Kidney (tissue), 14 donors: ENCODE data around the gene SLC13A5. TPM values are rescaled to one million over a fixed set of nuclear protein-coding genes. Genes with fewer than 3 reads are reported as not detected.

ENCODE experiments used
- DNase-seq, 5 donors: peaks; one replicate each; pipeline ENCODE4 v3.0.0-alpha.2; 2013 to 2020
- FAIRE-seq: peaks from 2 replicates; lab custom pipeline; 2012; peaks lifted over from hg19 to GRCh38; lab: Jason Lieb, UNC
- H3K27ac ChIP-seq, 2 donors: one replicate each; pipeline ENCODE4 v1.7.0; 2013; ENCODE audit warnings: low read depth in 2 of 2, low read length in 2 of 2, inconsistent platforms in 1 of 2
- H3K27me3 ChIP-seq: one replicate; pipeline ENCODE4 v1.7.1; 2013; ENCODE audit warnings: low read length, inconsistent platforms; ENCODE audit not compliant: control insufficient read depth, insufficient read depth
- H3K36me3 ChIP-seq, 3 donors: one replicate each; pipeline versions ENCODE4 v1.7.0 to v1.7.1; 2013; ENCODE audit warnings: low read length in 3 of 3, control low read depth in 1 of 3, inconsistent platforms in 1 of 3; ENCODE audit not compliant: insufficient read depth in 3 of 3, control insufficient read depth in 2 of 3
- H3K4me1 ChIP-seq, 3 donors: one replicate each; pipeline versions ENCODE4 v1.7.0 to v1.7.1; 2013; ENCODE audit warnings: low read length in 3 of 3, inconsistent platforms in 1 of 3, low read depth in 1 of 3; ENCODE audit not compliant: control insufficient read depth in 2 of 3, insufficient read depth in 2 of 3
- H3K4me3 ChIP-seq, 3 donors: one replicate each; pipeline versions ENCODE4 v1.7.0 to v1.8.1; 2013; ENCODE audit warnings: low read length in 3 of 3, control low read depth in 1 of 3, inconsistent platforms in 1 of 3
- H3K9ac ChIP-seq, 3 donors: one replicate each; pipeline versions ENCODE4 v1.7.0 to v1.7.1; 2013; ENCODE audit warnings: low read length in 3 of 3, control low read depth in 1 of 3, inconsistent platforms in 1 of 3
- H3K9me3 ChIP-seq, 3 donors: one replicate each; pipeline versions ENCODE4 v1.7.0 to v1.7.1; 2013; ENCODE audit warnings: low read length in 3 of 3, control low read depth in 1 of 3, inconsistent platforms in 1 of 3; ENCODE audit not compliant: control insufficient read depth in 2 of 3, insufficient read depth in 1 of 3
- CTCF ChIP-seq: IDR thresholded peaks from 3 replicates; pipeline ENCODE4 v1.5.1; 2012; ENCODE audit warnings: mild to moderate bottlenecking, moderate library complexity, borderline replicate concordance; ENCODE audit not compliant: insufficient read depth; ENCODE audit errors: extremely low read depth
- intact Hi-C: fragments of 100-400 bp; cut with DNase I; formaldehyde crosslinking; loops from one replicate; pipeline ENCODE4 v1.11.1; 2022
- polyA plus RNA-seq: library from polyadenylated mRNA; stranded (reverse); fragments of 350-450 nt; fragmentation: Illumina TruSeq; extraction: RNeasy Lipid Tissue Mini Kit (QIAGEN cat#74804); gene quantifications from one replicate; pipeline ENCODE4 v1.2.3, GENCODE V29; 2014; ENCODE audit warnings: low read depth, low replicate concordance; ENCODE audit not compliant: insufficient read depth
- total RNA-seq: library from RNA; stranded (reverse); fragmentation: NEBNext Ultra II Directional; extraction: Animal tissue kit (Norgen Biotek cat#: 25700); gene quantifications from one replicate; pipeline ENCODE4 v1.2.1, GENCODE V29; 2021
- donor health status: control.
- donor health status: control.
- donor health status: control.
- donor health status: control.
- donor health status: control.
- donor health status: DM: yes; HTN: yes; CAD: no.
- donor health status: Normal renal cell carcinoma (clear cell type).

SLC13A5 gene
- total and polyA plus RNA-seq, 2 donors from 2014 or later = not detected

GRCh38 chr17:6679241-6679640 is 33.9 kb downstream of the SLC13A5 start:
- intact Hi-C loops = loop anchor here (10.0 kb wide), 2 partner anchors 146 to 326 kb away; no protein-coding TSS in a partner anchor
- Histone ChIP-seq H3K27me3 (no peaks in the 10 kb centered on the region), H3K9ac (no peak overlapping the region), H3K4me1 (no peaks in the 10 kb centered on the region), H3K36me3 (no peaks in the 10 kb centered on the region), H3K4me3 (no peak overlapping the region), H3K9me3 (no peaks in the 10 kb centered on the region), H3K27ac (no peak overlapping the region)
- FAIRE-seq (no peak), DNase-seq (peak in 1 of 5 donors; percentile 3)
- TF ChIP-seq CTCF = no peak

GRCh38 chr17:6677946-6678345 is 35.2 kb downstream of the SLC13A5 start:
- H3K27me3 ChIP-seq = no peaks in the 10 kb centered on the region
- no peak for TF ChIP-seq CTCF
- FAIRE-seq (no peak), DNase-seq (peak in 1 of 5 donors; percentile 28)
- intact Hi-C loops = loop anchor here (10.0 kb wide), 2 partner anchors 147 to 327 kb away; no protein-coding TSS in a partner anchor
- H3K9ac ChIP-seq = no peak overlapping the region
- no peak overlapping the region for H3K27ac ChIP-seq
- no peaks in the 10 kb centered on the region for H3K36me3 ChIP-seq
- no peaks in the 10 kb centered on the region for H3K4me1 ChIP-seq
- no peaks in the 10 kb centered on the region for H3K9me3 ChIP-seq
- no peak overlapping the region for H3K4me3 ChIP-seq

GRCh38 chr17:6677158-6677831 is 35.9 kb downstream of the SLC13A5 start:
- no peaks in the 10 kb centered on the region for H3K4me1 ChIP-seq
- no peak overlapping the region for H3K4me3 ChIP-seq
- no peak for FAIRE-seq
- TF ChIP-seq CTCF = no peak
- H3K36me3 ChIP-seq = no peaks in the 10 kb centered on the region
- intact Hi-C loops = loop anchor here (10.0 kb wide), 2 partner anchors 148 to 328 kb away; no protein-coding TSS in a partner anchor
- peak in 3 of 5 donors; percentile 17 to 39 (median 21) for DNase-seq
- no peak overlapping the region for H3K27ac ChIP-seq
- H3K9me3 ChIP-seq = no peaks in the 10 kb centered on the region
- H3K27me3 ChIP-seq = no peaks in the 10 kb centered on the region
- no peak overlapping the region for H3K9ac ChIP-seq
